22Rv1 (cell line): ENCODE results near the gene TM9SF4.

Source experiments
- CTCF ChIP-seq: fragments of 450-650 bp; IDR thresholded peaks from 2 replicates; pipeline ENCODE4 v1.5.1; 2017; ENCODE audit warnings: mild to moderate bottlenecking
- ZFX ChIP-seq: fragments of 450-650 bp; IDR thresholded peaks from 2 replicates; pipeline ENCODE4 v1.6.1; 2017; ENCODE audit warnings: antibody characterized with exemption, borderline replicate concordance

- TF ChIP-seq CTCF, result no peak
- TF ChIP-seq ZFX, result no peak
Measured at GRCh38 chr20:32126919-32127318, 17.4 kb downstream of the TM9SF4 start.
